ENCODE results near the gene SYPL2.

Gene SYPL2

DNA sequence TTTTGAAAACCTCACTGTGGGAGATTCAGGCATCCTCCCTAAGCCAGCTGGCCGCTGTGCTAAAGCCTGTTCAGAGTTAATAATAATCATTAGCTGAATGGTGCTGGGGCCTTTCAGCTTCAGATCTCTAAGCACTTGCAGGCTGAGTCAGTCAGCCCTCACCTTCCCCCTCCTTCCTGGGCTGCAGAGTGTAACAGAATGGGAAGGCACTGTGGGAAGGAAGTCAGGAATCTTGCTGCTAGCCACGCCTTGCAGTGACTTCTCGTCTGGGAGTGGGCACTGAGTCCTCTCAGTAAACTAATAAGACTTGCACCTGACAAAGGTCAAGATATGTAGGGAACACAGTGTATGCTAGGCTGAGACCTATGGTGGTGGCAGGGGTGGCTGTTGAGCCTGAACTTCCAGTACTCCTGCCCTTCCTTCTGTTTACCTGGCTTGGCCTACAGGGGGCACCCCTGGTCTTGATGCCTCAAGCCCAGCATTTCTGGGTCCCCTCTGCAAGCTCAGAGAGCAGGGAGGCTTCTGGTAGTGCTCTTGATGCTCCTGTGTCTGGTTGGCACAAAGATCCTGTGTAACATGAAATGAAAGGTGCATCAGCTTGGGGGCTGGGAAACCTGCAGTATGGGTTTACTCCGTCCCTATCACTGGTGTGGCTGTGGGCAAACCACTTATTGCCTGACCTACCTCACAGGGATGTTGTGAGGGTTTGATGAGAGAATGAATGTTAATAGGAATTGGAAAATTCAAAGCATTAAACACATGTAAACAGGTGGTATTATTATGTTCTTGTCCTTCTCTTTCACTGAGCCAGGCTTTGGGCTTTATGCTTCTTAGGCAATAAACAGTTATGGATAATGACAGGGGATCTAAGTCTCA, 33.6 kb downstream of the SYPL2 start:
- TF ChIP-seq EZH2phosphoT487 (IDR thresholded peaks at IDR 0.05; ENCODE audit: borderline replicate concordance, low read length), result no peak
- TF ChIP-seq, protein P1, sequence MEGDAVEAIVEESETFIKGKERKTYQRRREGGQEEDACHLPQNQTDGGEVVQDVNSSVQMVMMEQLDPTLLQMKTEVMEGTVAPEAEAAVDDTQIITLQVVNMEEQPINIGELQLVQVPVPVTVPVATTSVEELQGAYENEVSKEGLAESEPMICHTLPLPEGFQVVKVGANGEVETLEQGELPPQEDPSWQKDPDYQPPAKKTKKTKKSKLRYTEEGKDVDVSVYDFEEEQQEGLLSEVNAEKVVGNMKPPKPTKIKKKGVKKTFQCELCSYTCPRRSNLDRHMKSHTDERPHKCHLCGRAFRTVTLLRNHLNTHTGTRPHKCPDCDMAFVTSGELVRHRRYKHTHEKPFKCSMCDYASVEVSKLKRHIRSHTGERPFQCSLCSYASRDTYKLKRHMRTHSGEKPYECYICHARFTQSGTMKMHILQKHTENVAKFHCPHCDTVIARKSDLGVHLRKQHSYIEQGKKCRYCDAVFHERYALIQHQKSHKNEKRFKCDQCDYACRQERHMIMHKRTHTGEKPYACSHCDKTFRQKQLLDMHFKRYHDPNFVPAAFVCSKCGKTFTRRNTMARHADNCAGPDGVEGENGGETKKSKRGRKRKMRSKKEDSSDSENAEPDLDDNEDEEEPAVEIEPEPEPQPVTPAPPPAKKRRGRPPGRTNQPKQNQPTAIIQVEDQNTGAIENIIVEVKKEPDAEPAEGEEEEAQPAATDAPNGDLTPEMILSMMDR (IDR thresholded peaks at IDR 0.05; ENCODE audit: low read depth, low read length, poor library complexity, severe bottlenecking), result peak; percentile 63
- H3K36me3 ChIP-seq (ENCODE audit: control insufficient read depth, low read length), result peaks cover 26% of the 10 kb centered on the region
- H3K27me3 ChIP-seq (ENCODE audit: control insufficient read depth, low read length), result no peaks in the 10 kb centered on the region
- no peak overlapping the region for H3K27ac ChIP-seq (ENCODE audit: low read depth, low read length)
- no peaks in the 10 kb centered on the region for H3F3A ChIP-seq (ENCODE audit: control insufficient read depth, insufficient read depth)
- peaks cover 9% of the 10 kb centered on the region for H3K79me2 ChIP-seq (ENCODE audit: control insufficient read depth, low read length)
- no peak overlapping the region for H3K4me2 ChIP-seq (ENCODE audit: low read length)
- H4K20me1 ChIP-seq (ENCODE audit: control insufficient read depth, insufficient read depth, low read depth, low read length), result no peaks in the 10 kb centered on the region
- H3K9me3 ChIP-seq (ENCODE audit: control insufficient read depth, insufficient read depth, low read length), result no peaks in the 10 kb centered on the region
- no peaks in the 10 kb centered on the region for H3K9me2 ChIP-seq (replicated peaks; ENCODE audit: control insufficient read depth, low read length)
- H3K4me3 ChIP-seq (ENCODE audit: low read length), result no peak overlapping the region
- peaks cover 3% of the 10 kb centered on the region for H3K4me1 ChIP-seq (ENCODE audit: control insufficient read depth, low read length)

DNA sequence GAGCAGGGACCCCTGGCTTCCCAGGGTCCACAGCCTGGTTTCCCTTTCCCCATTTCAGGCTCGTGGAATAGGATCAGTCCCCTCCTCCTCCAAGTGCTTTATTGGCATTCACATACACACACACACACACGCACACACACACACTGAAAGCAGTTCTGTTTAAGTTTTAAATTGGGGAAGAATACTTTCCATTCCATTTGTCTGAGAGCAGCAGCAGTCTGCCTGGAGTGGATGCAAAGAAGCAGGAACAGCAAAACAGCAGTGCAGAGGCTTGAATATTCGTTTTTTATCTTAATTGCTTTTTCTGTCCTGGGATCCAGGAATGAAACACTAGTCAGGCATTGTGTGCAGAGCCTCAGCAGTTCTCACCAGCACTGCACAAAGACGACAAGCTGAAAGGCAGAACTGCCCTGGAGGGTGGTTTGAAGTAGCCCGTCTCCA, 34.6 kb downstream of the SYPL2 start:
- Histone ChIP-seq H3K9me3 (ENCODE audit: control insufficient read depth, insufficient read depth, low read length) (no peaks in the 10 kb centered on the region), H3K27ac (ENCODE audit: low read depth, low read length) (no peak overlapping the region)

DNA sequence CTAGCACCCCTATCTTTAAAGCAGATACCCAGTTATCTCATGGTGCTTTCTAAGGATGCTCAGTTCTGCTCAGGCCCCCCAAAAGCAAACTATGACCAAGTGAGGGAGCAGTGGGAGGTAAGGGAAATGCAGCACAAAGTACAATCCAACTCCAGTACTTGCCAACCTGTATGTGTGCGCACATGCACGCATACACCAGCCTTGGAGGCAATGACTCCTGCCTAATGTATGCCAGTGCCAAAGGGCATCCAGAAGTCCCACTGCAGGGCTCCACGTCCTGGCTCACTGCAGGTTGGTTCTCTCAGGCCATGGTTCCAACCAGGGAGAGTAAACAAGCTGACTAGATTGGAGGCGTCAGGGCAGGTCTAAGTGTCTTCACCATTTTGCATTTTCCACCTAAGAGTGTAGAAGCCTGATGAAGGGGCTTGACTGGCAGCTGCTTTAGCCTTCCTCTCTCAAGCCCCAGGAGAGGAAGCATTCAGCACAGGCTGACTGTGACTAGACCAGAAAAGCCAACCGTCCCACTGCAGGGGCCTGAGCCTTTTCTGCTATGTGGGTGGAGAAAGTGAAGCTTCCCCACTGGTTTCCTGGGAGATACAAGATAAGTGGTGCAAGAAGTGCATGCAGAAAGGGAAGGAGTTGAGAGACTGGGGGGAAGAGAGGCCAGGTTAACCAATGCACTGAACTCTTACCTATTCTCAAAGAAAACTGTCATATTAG, 35.5 kb downstream of the SYPL2 start:
- Histone ChIP-seq H3K79me2 (ENCODE audit: control insufficient read depth, low read length) (no peaks in the 10 kb centered on the region), H4K20me1 (ENCODE audit: control insufficient read depth, insufficient read depth, low read depth, low read length) (no peaks in the 10 kb centered on the region), H3K9me2 (replicated peaks; ENCODE audit: control insufficient read depth, low read length) (no peaks in the 10 kb centered on the region), H3K4me3 (ENCODE audit: low read length) (no peak overlapping the region), H3K27ac (ENCODE audit: low read depth, low read length) (no peak overlapping the region), H3K36me3 (ENCODE audit: control insufficient read depth, low read length) (peaks cover 13% of the 10 kb centered on the region; the same call in 1 of the 2 replicates), H3K4me1 (ENCODE audit: control insufficient read depth, low read length) (no peaks in the 10 kb centered on the region), H3K27me3 (ENCODE audit: control insufficient read depth, low read length) (no peaks in the 10 kb centered on the region), H3F3A (ENCODE audit: control insufficient read depth, insufficient read depth) (no peaks in the 10 kb centered on the region), H3K9me3 (ENCODE audit: control insufficient read depth, insufficient read depth, low read length) (no peaks in the 10 kb centered on the region), H3K4me2 (ENCODE audit: low read length) (no peak overlapping the region)
- TF ChIP-seq EZH2phosphoT487 (IDR thresholded peaks at IDR 0.05; ENCODE audit: borderline replicate concordance, low read length), result no peak
- TF ChIP-seq, protein P1 (IDR thresholded peaks at IDR 0.05; ENCODE audit: low read depth, low read length, poor library complexity, severe bottlenecking), result no peak

More for the DNA sequence above, 34.6 kb downstream of the SYPL2 start:
- no peak for TF ChIP-seq EZH2phosphoT487 (IDR thresholded peaks at IDR 0.05; ENCODE audit: borderline replicate concordance, low read length)
- TF ChIP-seq, protein P1 (IDR thresholded peaks at IDR 0.05; ENCODE audit: low read depth, low read length, poor library complexity, severe bottlenecking), result no peak
- Histone ChIP-seq H4K20me1 (ENCODE audit: control insufficient read depth, insufficient read depth, low read depth, low read length) (no peaks in the 10 kb centered on the region), H3K36me3 (ENCODE audit: control insufficient read depth, low read length) (peaks cover 20% of the 10 kb centered on the region), H3K4me2 (ENCODE audit: low read length) (no peak overlapping the region), H3K4me1 (ENCODE audit: control insufficient read depth, low read length) (no peaks in the 10 kb centered on the region), H3K4me3 (ENCODE audit: low read length) (no peak overlapping the region), H3K79me2 (ENCODE audit: control insufficient read depth, low read length) (no peaks in the 10 kb centered on the region), H3F3A (ENCODE audit: control insufficient read depth, insufficient read depth) (no peaks in the 10 kb centered on the region), H3K9me2 (replicated peaks; ENCODE audit: control insufficient read depth, low read length) (no peaks in the 10 kb centered on the region), H3K27me3 (ENCODE audit: control insufficient read depth, low read length) (no peaks in the 10 kb centered on the region)
